Measurements from ENCODE around the gene CAST. TPM values are rescaled to one million over a fixed set of nuclear protein-coding genes. Genes with fewer than 3 reads are reported as not detected.
A peak's percentile ranks its signal among the peaks of the same experiment; 100 is the strongest.

The CAST gene
- total and polyA plus RNA-seq, 2 donors from 2014 or later, result 83.2 to 282 TPM

GRCh38 chr5:96641368-96642280 is 20.6 kb upstream of the CAST start:
- no peak for FAIRE-seq
- no peak for DNase-seq
- no peak for TF ChIP-seq CTCF (IDR thresholded peaks at IDR 0.05; ENCODE audit: borderline replicate concordance, extremely low read depth, insufficient read depth)
- Histone ChIP-seq H3K4me1 (ENCODE audit: control insufficient read depth in 2 of 3, insufficient read depth in 2 of 3, low read depth in 1 of 3, low read length in 3 of 3) (no peaks in the 10 kb centered on the region), H3K9ac (ENCODE audit: low read length in 3 of 3) (no peak overlapping the region), H3K27ac (ENCODE audit: low read depth in 2 of 2, low read length in 2 of 2) (no peak overlapping the region), H3K27me3 (ENCODE audit: control insufficient read depth, insufficient read depth, low read length) (no peaks in the 10 kb centered on the region), H3K4me3 (ENCODE audit: low read length in 3 of 3) (no peak overlapping the region), H3K9me3 (ENCODE audit: control insufficient read depth in 2 of 3, insufficient read depth in 1 of 3, low read length in 3 of 3) (no peaks in the 10 kb centered on the region), H3K36me3 (ENCODE audit: control insufficient read depth in 2 of 3, insufficient read depth in 3 of 3, low read length in 3 of 3) (no peaks in the 10 kb centered on the region)
- intact Hi-C loops (cut with DNase I), result no loop called here

GRCh38 chr5:96642281-96642640 is 19.9 kb upstream of the CAST start:
- Histone ChIP-seq H3K4me1 (ENCODE audit: control insufficient read depth in 2 of 3, insufficient read depth in 2 of 3, low read depth in 1 of 3, low read length in 3 of 3) (no peaks in the 10 kb centered on the region), H3K27ac (ENCODE audit: low read depth in 2 of 2, low read length in 2 of 2) (no peak overlapping the region), H3K9me3 (ENCODE audit: control insufficient read depth in 2 of 3, insufficient read depth in 1 of 3, low read length in 3 of 3) (no peaks in the 10 kb centered on the region), H3K9ac (ENCODE audit: low read length in 3 of 3) (no peak overlapping the region), H3K4me3 (ENCODE audit: low read length in 3 of 3) (no peak overlapping the region), H3K27me3 (ENCODE audit: control insufficient read depth, insufficient read depth, low read length) (no peaks in the 10 kb centered on the region), H3K36me3 (ENCODE audit: control insufficient read depth in 2 of 3, insufficient read depth in 3 of 3, low read length in 3 of 3) (no peaks in the 10 kb centered on the region)
- TF ChIP-seq CTCF (IDR thresholded peaks at IDR 0.05; ENCODE audit: borderline replicate concordance, extremely low read depth, insufficient read depth), result no peak
- no peak for DNase-seq
- no peak for FAIRE-seq
- intact Hi-C loops (cut with DNase I), result no loop called here

- H3K27me3 ChIP-seq (ENCODE audit: control insufficient read depth, insufficient read depth, low read length), result no peaks in the 10 kb centered on the region
- no peak overlapping the region for H3K4me3 ChIP-seq (ENCODE audit: low read length in 3 of 3)
- peak in 1 of 5 donors; percentile 30 for DNase-seq
- no peak for TF ChIP-seq CTCF (IDR thresholded peaks at IDR 0.05; ENCODE audit: borderline replicate concordance, extremely low read depth, insufficient read depth)
- H3K9me3 ChIP-seq (ENCODE audit: control insufficient read depth in 2 of 3, insufficient read depth in 1 of 3, low read length in 3 of 3), result no peaks in the 10 kb centered on the region
- no peak overlapping the region for H3K9ac ChIP-seq (ENCODE audit: low read length in 3 of 3)
- peaks cover 0 to 3% (median 0%) of the 10 kb centered on the region in 3 donors for H3K4me1 ChIP-seq (ENCODE audit: control insufficient read depth in 2 of 3, insufficient read depth in 2 of 3, low read depth in 1 of 3, low read length in 3 of 3)
- intact Hi-C loops (cut with DNase I), result no loop called here
- H3K27ac ChIP-seq (ENCODE audit: low read depth in 2 of 2, low read length in 2 of 2), result no peak overlapping the region
- FAIRE-seq, result no peak
- H3K36me3 ChIP-seq (ENCODE audit: control insufficient read depth in 2 of 3, insufficient read depth in 3 of 3, low read length in 3 of 3), result no peaks in the 10 kb centered on the region
Observed at GRCh38 chr5:96645091-96645490, 17.1 kb upstream of the CAST start.
